Measurements from ENCODE around the gene JDP2. TPM values are rescaled to one million over a fixed set of nuclear protein-coding genes. Genes with fewer than 3 reads are reported as not detected.

Gene JDP2
- polyA plus RNA-seq, 1 of the 3 experiments (the other 2 are of a cell fraction), result 22.3 TPM

DNA sequence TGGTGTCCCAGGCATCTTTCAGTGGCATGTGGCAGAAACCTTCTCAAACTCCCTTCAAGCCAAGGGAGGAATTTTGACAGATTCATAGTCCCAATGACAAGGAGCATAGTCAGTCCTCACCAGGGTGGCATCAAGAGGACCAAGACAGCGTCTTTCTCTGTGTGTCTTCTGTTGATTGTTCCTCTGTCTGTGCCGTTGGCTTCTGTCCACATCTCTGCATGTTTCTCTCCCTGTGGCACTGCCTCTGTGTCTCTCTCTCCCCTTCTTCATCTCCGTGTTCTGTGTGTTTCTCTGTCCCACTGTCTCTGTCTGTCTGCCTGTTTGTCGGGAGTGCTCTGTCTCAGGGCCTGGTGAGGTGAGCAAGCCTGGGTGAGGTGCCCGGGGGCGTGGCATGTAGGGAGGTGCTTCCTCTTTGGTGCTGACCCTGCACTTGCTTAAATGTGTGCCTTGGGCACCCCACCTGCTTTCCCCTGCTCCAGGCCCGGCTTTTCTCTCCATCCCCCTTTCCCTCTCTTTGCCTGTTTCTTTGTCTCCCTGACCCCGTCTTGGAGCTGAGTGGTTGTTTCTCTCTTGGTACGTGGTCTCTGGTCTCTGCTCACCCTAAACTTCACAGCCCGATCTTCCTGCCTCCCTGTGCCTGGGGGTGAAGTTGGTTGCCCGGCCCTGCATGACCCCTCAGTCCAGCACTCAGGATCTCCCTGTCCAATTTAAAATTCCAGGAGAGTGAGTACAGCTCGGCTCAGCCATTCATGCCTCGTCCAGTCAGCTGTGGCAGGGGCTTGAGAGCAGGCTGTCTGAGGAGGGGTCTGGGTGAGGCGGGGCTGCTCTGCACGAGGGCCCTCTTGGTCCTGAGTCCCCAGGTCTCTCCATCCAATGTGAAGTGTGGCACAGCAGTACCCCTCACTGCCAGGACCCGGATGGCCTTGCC, 28.5 kb downstream of the JDP2 start:
- H3K4me3 ChIP-seq (ENCODE audit: low read depth in 2 of 2, low read length in 1 of 2), result no peak overlapping the region
- no peaks in the 10 kb centered on the region for H3K27me3 ChIP-seq (ENCODE audit: insufficient read depth)
- no peaks in the 10 kb centered on the region for H3K9me3 ChIP-seq
- H3K4me2 ChIP-seq, result no peak overlapping the region
- H4K20me1 ChIP-seq (ENCODE audit: insufficient read depth), result peaks cover 95% of the 10 kb centered on the region
- 95% methylated on average over 14 of the region's 16 CpGs for WGBS (ENCODE audit: low lambda C conversion rate)
- no peak for DNase-seq
- no peak overlapping the region for H3K27ac ChIP-seq (ENCODE audit: low read depth in 2 of 2, low read length in 1 of 2)
- H3K36me3 ChIP-seq (replicated peaks in 1 of 2; ENCODE audit: control insufficient read depth in 1 of 2, insufficient read depth in 2 of 2, low read length in 1 of 2), result no peaks in the 10 kb centered on the region
- H3K9ac ChIP-seq, result no peak overlapping the region
- ChIA-PET CTCF (interaction anchor here (1.3 to 1.5 kb wide), 2 partner anchors 32 to 149 kb away, joined by 4 to 5 read pairs; no protein-coding TSS in a partner anchor), POLR2A (no interaction called here)
- TF ChIP-seq CHD2 (IDR thresholded peaks at IDR 0.05; ENCODE audit: low read length, partially characterized antibody) (no peak), POLR2AphosphoS5 (IDR thresholded peaks at IDR 0.05; ENCODE audit: low read depth, low read length) (no peak), FOXJ3 (CRISPR knock-in tag; IDR thresholded peaks at IDR 0.05) (no peak), FOSL2 (IDR thresholded peaks at IDR 0.05; ENCODE audit: borderline replicate concordance, low read depth) (no peak), CTCF (IDR thresholded peaks at IDR 0.05) (no peak), RXRA (IDR thresholded peaks at IDR 0.05; ENCODE audit: borderline replicate concordance, low read depth) (no peak)
- no peaks in the 10 kb centered on the region for H3K9me2 ChIP-seq
- peaks cover 16 to 48% of the 10 kb centered on the region in 2 experiments; a peak in 2 of 4 replicates for H3K4me1 ChIP-seq (ENCODE audit: control insufficient read depth in 1 of 2, insufficient read depth in 2 of 2, low read depth in 1 of 2, low read length in 1 of 2)
- H3F3A ChIP-seq (replicated peaks; ENCODE audit: insufficient read depth), result no peaks in the 10 kb centered on the region
- peaks cover 16% of the 10 kb centered on the region; the same call in 1 of the 2 replicates for H3K79me2 ChIP-seq (ENCODE audit: insufficient read depth)
- no peak overlapping the region for H2AFZ ChIP-seq (ENCODE audit: low read depth)

DNA sequence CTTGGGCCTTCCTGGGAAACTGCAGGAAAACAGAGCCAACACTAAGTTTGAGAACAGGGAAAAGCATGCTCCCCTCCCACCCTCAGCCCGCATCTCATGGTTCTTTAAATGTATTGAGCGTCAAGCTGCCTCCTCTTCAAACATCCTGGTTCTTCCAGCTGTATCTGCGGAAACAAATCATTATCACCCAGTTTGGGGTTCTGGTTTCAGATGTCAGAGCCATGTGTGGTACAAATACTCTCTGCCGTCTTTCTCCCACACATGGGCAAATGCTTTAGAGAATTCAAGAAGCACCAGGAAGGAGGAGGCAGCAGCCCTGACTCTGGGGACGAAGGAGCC, 29.1 kb downstream of the JDP2 start:
- no peak overlapping the region for H3K4me2 ChIP-seq

More for the DNA sequence above, 29.1 kb downstream of the JDP2 start:
- WGBS (ENCODE audit: low lambda C conversion rate), result 94% methylated on average over 5 of the region's 5 CpGs
- no peak overlapping the region for H3K9ac ChIP-seq
- H3K36me3 ChIP-seq (replicated peaks in 1 of 2; ENCODE audit: control insufficient read depth in 1 of 2, insufficient read depth in 2 of 2, low read length in 1 of 2), result peaks cover under 1 to 2% of the 10 kb centered on the region in 2 experiments
- CTCF ChIA-PET, result interaction anchor here (1.3 to 1.5 kb wide), 3 partner anchors 32 to 149 kb away, joined by 3 to 5 read pairs (median 4); no protein-coding TSS in a partner anchor
- TF ChIP-seq MEF2A (IDR thresholded peaks at IDR 0.05; ENCODE audit: borderline replicate concordance, low read depth), result no peak
- TF ChIP-seq CHD2 (IDR thresholded peaks at IDR 0.05; ENCODE audit: low read length, partially characterized antibody), result no peak
- no peak for TF ChIP-seq RFX5 (IDR thresholded peaks at IDR 0.05; ENCODE audit: low read length)
- no peak for TF ChIP-seq YY1 (IDR thresholded peaks at IDR 0.05; ENCODE audit: low read depth)
- no peak for TF ChIP-seq SIN3A (IDR thresholded peaks at IDR 0.05; ENCODE audit: borderline replicate concordance, low read depth, low read length)
- no peak for TF ChIP-seq TEAD4 (IDR thresholded peaks at IDR 0.05; ENCODE audit: borderline replicate concordance, insufficient read depth)
- TF ChIP-seq FOXM1 (IDR thresholded peaks at IDR 0.05; ENCODE audit: low read depth), result no peak
- no peak for TF ChIP-seq RCOR1 (IDR thresholded peaks at IDR 0.05; ENCODE audit: low read length)
- no peak for TF ChIP-seq RAD21 (IDR thresholded peaks at IDR 0.05; ENCODE audit: low read length)
- no peak for TF ChIP-seq PBX3 (IDR thresholded peaks at IDR 0.05)
- no peak for TF ChIP-seq TCF12 (IDR thresholded peaks at IDR 0.05)
- TF ChIP-seq POLR2AphosphoS5 (IDR thresholded peaks at IDR 0.05; ENCODE audit: low read depth, low read length), result no peak
- TF ChIP-seq JUND (IDR thresholded peaks at IDR 0.05), result no peak
- DNase-seq, result no peak
- H3K4me3 ChIP-seq (ENCODE audit: low read depth in 2 of 2, low read length in 1 of 2), result no peak overlapping the region
- no peak overlapping the region for H2AFZ ChIP-seq (ENCODE audit: low read depth)
- no peaks in the 10 kb centered on the region for H3K27me3 ChIP-seq (ENCODE audit: insufficient read depth)
- H3K4me1 ChIP-seq (ENCODE audit: control insufficient read depth in 1 of 2, insufficient read depth in 2 of 2, low read depth in 1 of 2, low read length in 1 of 2), result peaks cover 16 to 47% of the 10 kb centered on the region in 2 experiments; a peak in 2 of 4 replicates
- H3F3A ChIP-seq (replicated peaks; ENCODE audit: insufficient read depth), result no peaks in the 10 kb centered on the region
- no peak overlapping the region for H3K27ac ChIP-seq (ENCODE audit: low read depth in 2 of 2, low read length in 1 of 2)
- H3K9me2 ChIP-seq, result no peaks in the 10 kb centered on the region
- peaks cover 16% of the 10 kb centered on the region; the same call in 1 of the 2 replicates for H3K79me2 ChIP-seq (ENCODE audit: insufficient read depth)
- H4K20me1 ChIP-seq (ENCODE audit: insufficient read depth), result peaks cover 89% of the 10 kb centered on the region
- POLR2A ChIA-PET, result no interaction called here
- no peaks in the 10 kb centered on the region for H3K9me3 ChIP-seq

All from SK-N-SH (cell line).